Loucy (cell line): ENCODE data around the gene GABRR3.

Experiments used
- H2AFZ ChIP-seq: fragments of 200-600 bp; sonication (generic); 2 replicates; pipeline ENCODE4 v1.6.0; 2016; ENCODE audit warnings: antibody characterized with exemption, mild to moderate bottlenecking, low read length, moderate library complexity
- H3F3A ChIP-seq: fragments of 200-600 bp; 2 replicates; pipeline ENCODE4 v1.6.0; 2016; ENCODE audit warnings: antibody characterized with exemption, low read depth, mild to moderate bottlenecking
- H3K27me3 ChIP-seq: fragments of 200-600 bp; sonication (generic); 2 replicates; pipeline ENCODE4 v1.6.1; 2014; ENCODE audit warnings: low read length, mild to moderate bottlenecking; ENCODE audit not compliant: insufficient read depth, poor library complexity, severe bottlenecking
- H3K36me3 ChIP-seq: fragments of 200-600 bp; sonication (generic); 2 replicates; pipeline ENCODE4 v1.6.1; 2016; ENCODE audit warnings: low read length; ENCODE audit not compliant: insufficient read depth
- H3K4me1 ChIP-seq: fragments of 200-600 bp; sonication (generic); 2 replicates; pipeline ENCODE4 v1.5.1; 2014; ENCODE audit warnings: low read length, mild to moderate bottlenecking; ENCODE audit not compliant: insufficient read depth, poor library complexity, severe bottlenecking
- H3K4me2 ChIP-seq: fragments of 200-600 bp; sonication (generic); 2 replicates; pipeline ENCODE4 v1.6.0; 2014; ENCODE audit warnings: antibody characterized with exemption, low read length, low read depth, mild to moderate bottlenecking; ENCODE audit not compliant: poor library complexity, severe bottlenecking
- H3K4me3 ChIP-seq: fragments of 200-600 bp; sonication (generic); 2 replicates; pipeline ENCODE4 v1.5.1; 2014; ENCODE audit warnings: low read length, mild to moderate bottlenecking, mixed read lengths; ENCODE audit not compliant: poor library complexity, severe bottlenecking
- H3K79me2 ChIP-seq: fragments of 200-600 bp; sonication (generic); 2 replicates; pipeline ENCODE4 v1.6.1; 2014; ENCODE audit warnings: low read length; ENCODE audit not compliant: insufficient read depth
- H3K9ac ChIP-seq: fragments of 200-600 bp; sonication (generic); 2 replicates; pipeline ENCODE4 v1.6.0; 2014; ENCODE audit warnings: mild to moderate bottlenecking, low read depth, low read length, moderate library complexity; ENCODE audit not compliant: poor library complexity, severe bottlenecking
- H3K9me2 ChIP-seq: fragments of 200-600 bp; sonication (generic); replicated peaks from 2 replicates; pipeline ENCODE4 v1.6.1; 2016; ENCODE audit warnings: low read depth, low read length, mixed read lengths
- H3K9me3 ChIP-seq: fragments of 200-600 bp; sonication (generic); 2 replicates; pipeline ENCODE4 v1.6.1; 2014; ENCODE audit warnings: mild to moderate bottlenecking, antibody characterized with exemption, low read length, low read depth; ENCODE audit not compliant: insufficient read depth
- H4K20me1 ChIP-seq: fragments of 200-600 bp; sonication (generic); 2 replicates; pipeline ENCODE4 v1.6.0; 2014; ENCODE audit warnings: antibody characterized with exemption, low read length, mild to moderate bottlenecking; ENCODE audit not compliant: insufficient read depth, poor library complexity, severe bottlenecking
- CTCF ChIP-seq: fragments of 200-600 bp; sonication (generic); conservative IDR thresholded peaks from 2 replicates; pipeline ENCODE4 v1.5.1; 2014; ENCODE audit warnings: mild to moderate bottlenecking, antibody characterized with exemption, low read length
- EZH2phosphoT487 ChIP-seq: fragments of 200-600 bp; IDR thresholded peaks from 2 replicates; pipeline ENCODE4 v1.6.1; 2018; ENCODE audit warnings: antibody characterized with exemption, mild to moderate bottlenecking, moderate library complexity, borderline replicate concordance

The GABRR3 gene

GRCh38 chr3:97981886-97982285 lies 53.2 kb downstream of the GABRR3 start:
- H3K4me3 ChIP-seq = no peak overlapping the region
- TF ChIP-seq EZH2phosphoT487 (no peak), CTCF (no peak)
- no peak overlapping the region for H3K4me2 ChIP-seq
- no peaks in the 10 kb centered on the region for H3K79me2 ChIP-seq
- H3K27me3 ChIP-seq = no peaks in the 10 kb centered on the region
- no peaks in the 10 kb centered on the region for H3K4me1 ChIP-seq
- H3K9ac ChIP-seq = no peak overlapping the region
- no peaks in the 10 kb centered on the region for H3K9me2 ChIP-seq
- no peaks in the 10 kb centered on the region for H3F3A ChIP-seq
- no peaks in the 10 kb centered on the region for H4K20me1 ChIP-seq
- no peak overlapping the region for H2AFZ ChIP-seq
- no peaks in the 10 kb centered on the region for H3K9me3 ChIP-seq
- H3K36me3 ChIP-seq = no peaks in the 10 kb centered on the region

GRCh38 chr3:97979610-97980009 lies 55.5 kb downstream of the GABRR3 start:
- no peak overlapping the region for H3K4me2 ChIP-seq
- H3K79me2 ChIP-seq = no peaks in the 10 kb centered on the region
- H3K9me2 ChIP-seq = no peaks in the 10 kb centered on the region
- no peak overlapping the region for H3K4me3 ChIP-seq
- peaks cover 6% of the 10 kb centered on the region for H3K4me1 ChIP-seq
- H3K9ac ChIP-seq = no peak overlapping the region
- no peaks in the 10 kb centered on the region for H3K27me3 ChIP-seq
- no peak overlapping the region for H2AFZ ChIP-seq
- H4K20me1 ChIP-seq = no peaks in the 10 kb centered on the region
- H3K36me3 ChIP-seq = no peaks in the 10 kb centered on the region
- no peaks in the 10 kb centered on the region for H3K9me3 ChIP-seq
- TF ChIP-seq CTCF (no peak), EZH2phosphoT487 (no peak)
- no peaks in the 10 kb centered on the region for H3F3A ChIP-seq

- H3K4me2 ChIP-seq = peak overlapping the region; percentile 8
- no peaks in the 10 kb centered on the region for H3K36me3 ChIP-seq
- peaks cover 5% of the 10 kb centered on the region for H4K20me1 ChIP-seq
- H3K9me2 ChIP-seq = no peaks in the 10 kb centered on the region
- no peak overlapping the region for H3K9ac ChIP-seq
- H3K79me2 ChIP-seq = peaks cover 12% of the 10 kb centered on the region; the same call in 1 of the 2 replicates
- no peaks in the 10 kb centered on the region for H3K27me3 ChIP-seq
- no peak for TF ChIP-seq EZH2phosphoT487
- peak; percentile 56 for TF ChIP-seq CTCF
- H3K4me1 ChIP-seq = peaks cover 25% of the 10 kb centered on the region
- H3F3A ChIP-seq = no peaks in the 10 kb centered on the region
- 0 out of 2 replicates have a peak overlapping the region, but pooled peaks have one; percentile 54 for H2AFZ ChIP-seq
- no peaks in the 10 kb centered on the region for H3K9me3 ChIP-seq
- H3K4me3 ChIP-seq = no peak overlapping the region
These were observed 59.6 kb downstream of the GABRR3 start for GRCh38 chr3:97975466-97975865.
